Measurements from ENCODE around the gene ATG2A.

The ATG2A gene

GRCh38 chr11:64929625-64930024 lies 12.6 kb upstream of the ATG2A start:
- DNase-seq (ENCODE audit: extremely low read depth, insufficient read length) = no peak
- peaks cover 24% of the 10 kb centered on the region for H3K36me3 ChIP-seq (ENCODE audit: control insufficient read depth, insufficient read depth, low read length)
- no peak overlapping the region for H3K4me3 ChIP-seq (replicated peaks; ENCODE audit: low read depth, low read length)
- no peaks in the 10 kb centered on the region for H3K27me3 ChIP-seq (replicated peaks; ENCODE audit: control insufficient read depth, insufficient read depth, low read length)
- TF ChIP-seq, protein P1, sequence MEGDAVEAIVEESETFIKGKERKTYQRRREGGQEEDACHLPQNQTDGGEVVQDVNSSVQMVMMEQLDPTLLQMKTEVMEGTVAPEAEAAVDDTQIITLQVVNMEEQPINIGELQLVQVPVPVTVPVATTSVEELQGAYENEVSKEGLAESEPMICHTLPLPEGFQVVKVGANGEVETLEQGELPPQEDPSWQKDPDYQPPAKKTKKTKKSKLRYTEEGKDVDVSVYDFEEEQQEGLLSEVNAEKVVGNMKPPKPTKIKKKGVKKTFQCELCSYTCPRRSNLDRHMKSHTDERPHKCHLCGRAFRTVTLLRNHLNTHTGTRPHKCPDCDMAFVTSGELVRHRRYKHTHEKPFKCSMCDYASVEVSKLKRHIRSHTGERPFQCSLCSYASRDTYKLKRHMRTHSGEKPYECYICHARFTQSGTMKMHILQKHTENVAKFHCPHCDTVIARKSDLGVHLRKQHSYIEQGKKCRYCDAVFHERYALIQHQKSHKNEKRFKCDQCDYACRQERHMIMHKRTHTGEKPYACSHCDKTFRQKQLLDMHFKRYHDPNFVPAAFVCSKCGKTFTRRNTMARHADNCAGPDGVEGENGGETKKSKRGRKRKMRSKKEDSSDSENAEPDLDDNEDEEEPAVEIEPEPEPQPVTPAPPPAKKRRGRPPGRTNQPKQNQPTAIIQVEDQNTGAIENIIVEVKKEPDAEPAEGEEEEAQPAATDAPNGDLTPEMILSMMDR (IDR thresholded peaks at IDR 0.05; ENCODE audit: insufficient read depth, low read length, poor library complexity, severe bottlenecking) = no peak

GRCh38 chr11:64928957-64929356 lies 11.9 kb upstream of the ATG2A start:
- Histone ChIP-seq H3K27me3 (replicated peaks; ENCODE audit: control insufficient read depth, insufficient read depth, low read length) (no peaks in the 10 kb centered on the region), H3K36me3 (ENCODE audit: control insufficient read depth, insufficient read depth, low read length) (peaks cover 24% of the 10 kb centered on the region), H3K4me3 (replicated peaks; ENCODE audit: low read depth, low read length) (no peak overlapping the region)
- no peak for DNase-seq (ENCODE audit: extremely low read depth, insufficient read length)
- TF ChIP-seq, protein P1 (IDR thresholded peaks at IDR 0.05; ENCODE audit: insufficient read depth, low read length, poor library complexity, severe bottlenecking) = no peak

DNA sequence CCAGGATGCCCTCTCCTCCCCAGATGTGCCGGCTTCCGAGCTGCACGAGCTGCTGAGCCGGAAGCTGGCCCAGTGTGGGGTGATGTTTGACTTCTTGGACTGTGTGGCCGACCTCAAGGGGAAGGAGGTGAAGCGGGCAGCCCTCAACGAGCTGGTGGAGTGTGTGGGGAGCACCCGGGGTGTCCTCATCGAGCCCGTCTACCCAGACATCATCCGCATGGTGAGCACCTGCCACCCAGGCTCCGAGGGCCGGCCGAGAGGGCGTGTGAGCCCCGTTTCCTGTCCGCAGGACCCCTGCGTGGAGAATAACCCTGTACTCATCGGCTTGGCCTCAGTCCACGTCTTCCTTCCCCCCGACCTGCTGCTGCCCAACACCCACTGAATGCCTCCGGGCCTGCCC lies 9.7 kb upstream of the ATG2A start:
- H3K27me3 ChIP-seq (replicated peaks; ENCODE audit: control insufficient read depth, insufficient read depth, low read length) = no peaks in the 10 kb centered on the region
- TF ChIP-seq, protein P1 (IDR thresholded peaks at IDR 0.05; ENCODE audit: insufficient read depth, low read length, poor library complexity, severe bottlenecking) = no peak
- H3K4me3 ChIP-seq (replicated peaks; ENCODE audit: low read depth, low read length) = no peak overlapping the region
- peaks cover 17% of the 10 kb centered on the region for H3K36me3 ChIP-seq (ENCODE audit: control insufficient read depth, insufficient read depth, low read length)
- DNase-seq (ENCODE audit: extremely low read depth, insufficient read length) = no peak

- H3K4me3 ChIP-seq (replicated peaks; ENCODE audit: low read depth, low read length) = peak overlapping the region; percentile 72; the same call in 1 of the 2 replicates
- peaks cover 11% of the 10 kb centered on the region for H3K36me3 ChIP-seq (ENCODE audit: control insufficient read depth, insufficient read depth, low read length)
- no peaks in the 10 kb centered on the region for H3K27me3 ChIP-seq (replicated peaks; ENCODE audit: control insufficient read depth, insufficient read depth, low read length)
- no peak for DNase-seq (ENCODE audit: extremely low read depth, insufficient read length)
- TF ChIP-seq, protein P1 (IDR thresholded peaks at IDR 0.05; ENCODE audit: insufficient read depth, low read length, poor library complexity, severe bottlenecking) = no peak
These were observed 8.8 kb upstream of the ATG2A start for GRCh38 chr11:64925536-64926436.

GRCh38 chr11:64924910-64925284 lies 7.9 kb upstream of the ATG2A start:
- TF ChIP-seq, protein P1 (IDR thresholded peaks at IDR 0.05; ENCODE audit: insufficient read depth, low read length, poor library complexity, severe bottlenecking) = no peak
- peak overlapping the region; percentile 72 for H3K4me3 ChIP-seq (replicated peaks; ENCODE audit: low read depth, low read length)
- no peak for DNase-seq (ENCODE audit: extremely low read depth, insufficient read length)

More at GRCh38 chr11:64924910-64925284, 7.9 kb upstream of the ATG2A start:
- Histone ChIP-seq H3K36me3 (ENCODE audit: control insufficient read depth, insufficient read depth, low read length) (peaks cover 6% of the 10 kb centered on the region), H3K27me3 (replicated peaks; ENCODE audit: control insufficient read depth, insufficient read depth, low read length) (no peaks in the 10 kb centered on the region)
